ENCODE results near the gene RAD1.

DNA sequence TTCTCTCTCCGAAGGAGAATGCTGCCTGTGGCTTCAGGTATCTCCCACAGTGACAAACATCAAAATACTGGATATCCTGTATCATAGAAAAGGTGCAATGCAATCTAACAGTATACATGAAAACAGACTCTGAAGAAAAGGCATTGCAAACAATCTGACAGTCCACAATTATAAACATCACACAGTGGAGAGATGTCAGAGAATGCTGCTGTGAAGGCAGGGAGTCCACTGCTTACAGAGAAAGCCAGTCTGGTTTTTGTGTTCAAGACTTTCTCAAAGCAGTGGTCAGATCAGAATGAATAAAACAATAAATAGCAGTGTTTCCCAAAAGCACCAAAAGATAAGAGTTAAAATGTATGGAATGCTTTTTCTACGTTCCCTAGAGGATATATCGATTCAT, 47.6 kb downstream of the RAD1 start:
- TF ChIP-seq, protein P1, sequence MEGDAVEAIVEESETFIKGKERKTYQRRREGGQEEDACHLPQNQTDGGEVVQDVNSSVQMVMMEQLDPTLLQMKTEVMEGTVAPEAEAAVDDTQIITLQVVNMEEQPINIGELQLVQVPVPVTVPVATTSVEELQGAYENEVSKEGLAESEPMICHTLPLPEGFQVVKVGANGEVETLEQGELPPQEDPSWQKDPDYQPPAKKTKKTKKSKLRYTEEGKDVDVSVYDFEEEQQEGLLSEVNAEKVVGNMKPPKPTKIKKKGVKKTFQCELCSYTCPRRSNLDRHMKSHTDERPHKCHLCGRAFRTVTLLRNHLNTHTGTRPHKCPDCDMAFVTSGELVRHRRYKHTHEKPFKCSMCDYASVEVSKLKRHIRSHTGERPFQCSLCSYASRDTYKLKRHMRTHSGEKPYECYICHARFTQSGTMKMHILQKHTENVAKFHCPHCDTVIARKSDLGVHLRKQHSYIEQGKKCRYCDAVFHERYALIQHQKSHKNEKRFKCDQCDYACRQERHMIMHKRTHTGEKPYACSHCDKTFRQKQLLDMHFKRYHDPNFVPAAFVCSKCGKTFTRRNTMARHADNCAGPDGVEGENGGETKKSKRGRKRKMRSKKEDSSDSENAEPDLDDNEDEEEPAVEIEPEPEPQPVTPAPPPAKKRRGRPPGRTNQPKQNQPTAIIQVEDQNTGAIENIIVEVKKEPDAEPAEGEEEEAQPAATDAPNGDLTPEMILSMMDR (IDR thresholded peaks at IDR 0.05; ENCODE audit: control extremely low read depth in 1 of 3, insufficient read depth in 1 of 3, low read depth in 1 of 3, low read length in 3 of 3), result no peak
- TF ChIP-seq POLR2A (IDR thresholded peaks at IDR 0.05; ENCODE audit: control extremely low read depth in 1 of 2, low read depth in 2 of 2, low read length in 2 of 2), result no peak
- no peak for TF ChIP-seq KDM1A (IDR thresholded peaks at IDR 0.05; ENCODE audit: borderline replicate concordance, low read length)
- no peak for TF ChIP-seq POLR2AphosphoS5 (IDR thresholded peaks at IDR 0.05; ENCODE audit: low read depth, low read length)
- TF ChIP-seq CHD2 (IDR thresholded peaks at IDR 0.05; ENCODE audit: low read length), result no peak
- TF ChIP-seq TCF12 (IDR thresholded peaks at IDR 0.05; ENCODE audit: low read depth, low read length), result no peak
- no peak for TF ChIP-seq RXRA (IDR thresholded peaks at IDR 0.05; ENCODE audit: insufficient read depth, low read depth, low read length)
- TF ChIP-seq HDAC2 (IDR thresholded peaks at IDR 0.05; ENCODE audit: borderline replicate concordance in 1 of 2, low read depth in 2 of 2, low read length in 2 of 2), result no peak
- TF ChIP-seq RAD21 (IDR thresholded peaks at IDR 0.05 in 1 of 2, conservative IDR thresholded peaks at IDR 0.05 in 1 of 2; ENCODE audit: low read depth in 2 of 2, low read length in 2 of 2), result no peak
- TF ChIP-seq SP1 (IDR thresholded peaks at IDR 0.05; ENCODE audit: low read depth, low read length), result no peak
- no peak for TF ChIP-seq JUND (IDR thresholded peaks at IDR 0.05; ENCODE audit: low read length)
- TF ChIP-seq NANOG (IDR thresholded peaks at IDR 0.05; ENCODE audit: insufficient read depth, low read depth, low read length, poor library complexity, severe bottlenecking), result no peak
- TF ChIP-seq, protein P2, sequence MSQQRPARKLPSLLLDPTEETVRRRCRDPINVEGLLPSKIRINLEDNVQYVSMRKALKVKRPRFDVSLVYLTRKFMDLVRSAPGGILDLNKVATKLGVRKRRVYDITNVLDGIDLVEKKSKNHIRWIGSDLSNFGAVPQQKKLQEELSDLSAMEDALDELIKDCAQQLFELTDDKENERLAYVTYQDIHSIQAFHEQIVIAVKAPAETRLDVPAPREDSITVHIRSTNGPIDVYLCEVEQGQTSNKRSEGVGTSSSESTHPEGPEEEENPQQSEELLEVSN (IDR thresholded peaks at IDR 0.05), result no peak
- TF ChIP-seq ZNF274 (IDR thresholded peaks at IDR 0.05; ENCODE audit: borderline replicate concordance, extremely low read depth, low read length), result no peak

All from H1 (cell line).